CD4-positive, alpha-beta T cell (primary cell): ENCODE measurements around the gene CLCNKA. TPM values are rescaled to one million over a fixed set of nuclear protein-coding genes. Genes with fewer than 3 reads are reported as not detected.

Experiments
- ATAC-seq: fragments of 200-7000 bp; cut with Tn5 transposase; one replicate; pipeline ENCODE4 v1.10.0; 2022; ENCODE audit warnings: mild to moderate bottlenecking; ENCODE audit not compliant: poor library complexity
- CTCF ChIA-PET: fragments of 350-600 bp; sonication (Branson Sonifier 250); formaldehyde crosslinking; loops from one replicate; lab custom pipeline; 2021; ENCODE audit warnings: antibody characterized with exemption, inconsistent platforms; lab: Charles Lee
- POLR2A ChIA-PET: fragments of 350-600 bp; sonication (Branson Sonifier 250); formaldehyde crosslinking; loops from one replicate; lab custom pipeline; 2021; ENCODE audit warnings: antibody characterized with exemption, inconsistent platforms; lab: Charles Lee
- DNase-seq, 14 experiments: peaks; one replicate each; pipeline ENCODE4 v3.0.0-alpha.2; 2013 to 2020; ENCODE audit warnings: mixed read lengths in 2 of 14
- H3K27ac ChIP-seq, 2 donors: one replicate each; pipeline versions ENCODE4 v1.5.1 to v1.7.0; 2013; ENCODE audit warnings: low read length in 2 of 2, low read depth in 1 of 2, mild to moderate bottlenecking in 1 of 2
- H3K27me3 ChIP-seq, 2 experiments: 1 replicate in 1 of 2; 2 replicates in 1 of 2; pipeline versions ENCODE4 v1.6.1 to v1.7.0; 2013; ENCODE audit warnings: low read length in 2 of 2, control low read depth in 1 of 2, mild to moderate bottlenecking in 1 of 2, moderate library complexity in 1 of 2; ENCODE audit not compliant: insufficient read depth in 2 of 2, control insufficient read depth in 1 of 2
- H3K36me3 ChIP-seq: one replicate; pipeline ENCODE4 v1.6.1; 2013; ENCODE audit warnings: low read length, control low read depth; ENCODE audit not compliant: insufficient read depth
- H3K4me1 ChIP-seq: one replicate; pipeline ENCODE4 v1.6.1; 2013; ENCODE audit warnings: low read length, control low read depth; ENCODE audit not compliant: insufficient read depth
- H3K4me3 ChIP-seq: one replicate; pipeline ENCODE4 v1.5.1; 2013; ENCODE audit warnings: mild to moderate bottlenecking, low read length, moderate library complexity
- H3K9me3 ChIP-seq, 2 experiments: 1 replicate in 1 of 2; 2 replicates in 1 of 2; pipeline versions ENCODE4 v1.6.1 to v1.7.0; 2013; ENCODE audit warnings: low read length in 2 of 2, mild to moderate bottlenecking in 2 of 2, control low read depth in 1 of 2, moderate library complexity in 1 of 2; ENCODE audit not compliant: control insufficient read depth in 1 of 2, insufficient read depth in 1 of 2
- H3K27ac Mint-ChIP-seq: one replicate; pipeline ENCODE4 v1.8.0; 2020; ENCODE audit warnings: mixed read lengths
- H3K27me3 Mint-ChIP-seq: one replicate; pipeline ENCODE4 v1.8.0; 2021; ENCODE audit warnings: mixed read lengths
- H3K36me3 Mint-ChIP-seq: one replicate; pipeline ENCODE4 v1.8.0; 2021; ENCODE audit warnings: low read depth, mixed read lengths
- H3K4me1 Mint-ChIP-seq: one replicate; pipeline ENCODE4 v1.8.0; 2021; ENCODE audit warnings: low read depth, mixed read lengths
- H3K4me3 Mint-ChIP-seq: one replicate; pipeline ENCODE4 v1.8.0; 2020; ENCODE audit warnings: mild to moderate bottlenecking, mixed read lengths
- H3K9me3 Mint-ChIP-seq: one replicate; pipeline ENCODE4 v1.8.0; 2020; ENCODE audit warnings: mixed read lengths
- CTCF ChIP-seq: fragments of 200-600 bp; IDR thresholded peaks from one replicate; pipeline ENCODE4 v1.8.0; 2022; ENCODE audit warnings: antibody characterized with exemption, mild to moderate bottlenecking
- intact Hi-C, 2 experiments: fragments of 100-400 bp; cut with DNase I in 1 of 2; cut with micrococcal nuclease in 1 of 2; formaldehyde crosslinking; loops; one replicate each; pipeline versions ENCODE4 v1.15.1 to v1.9.0; 2023 to 2025; cut with DNase I, micrococcal nuclease
- total RNA-seq, 174 experiments: library from RNA in 2 of 174; stranded (reverse) in 2 of 174; gene quantifications; one replicate each; pipeline ENCODE4 v1.2.3 and lab custom pipeline; 2021 to 2026

Gene CLCNKA
- total RNA-seq, 2 experiments from 2014 or later, result not detected

GRCh38 chr1:16015960-16016901 is 5.6 kb upstream of the CLCNKA start:
- H3K4me1 Mint-ChIP-seq, result no peaks in the 10 kb centered on the region
- DNase-seq, result no peak
- H3K9me3 Mint-ChIP-seq, result no peaks in the 10 kb centered on the region
- ATAC-seq, result no peak
- H3K4me3 Mint-ChIP-seq, result no peak overlapping the region
- Histone ChIP-seq H3K27ac (no peak overlapping the region), H3K9me3 (no peaks in the 10 kb centered on the region), H3K36me3 (no peaks in the 10 kb centered on the region), H3K4me1 (peaks cover 14% of the 10 kb centered on the region), H3K27me3 (peaks cover 0 to 5% of the 10 kb centered on the region in 2 experiments), H3K4me3 (no peak overlapping the region)
- ChIA-PET CTCF (no interaction called here), POLR2A (no interaction called here)
- intact Hi-C loops, result no loop called here
- TF ChIP-seq CTCF, result no peak
- H3K27me3 Mint-ChIP-seq, result peaks cover 24% of the 10 kb centered on the region
- H3K27ac Mint-ChIP-seq, result no peak overlapping the region
- no peaks in the 10 kb centered on the region for H3K36me3 Mint-ChIP-seq

GRCh38 chr1:16017076-16017460 is 4.8 kb upstream of the CLCNKA start:
- Histone ChIP-seq H3K36me3 (no peaks in the 10 kb centered on the region), H3K4me3 (no peak overlapping the region), H3K4me1 (peaks cover 14% of the 10 kb centered on the region), H3K27ac (no peak overlapping the region), H3K27me3 (peaks cover 0 to 5% of the 10 kb centered on the region in 2 experiments), H3K9me3 (no peaks in the 10 kb centered on the region)
- Mint-ChIP-seq H3K36me3 (no peaks in the 10 kb centered on the region), H3K27ac (no peak overlapping the region), H3K4me3 (no peak overlapping the region), H3K27me3 (peaks cover 23% of the 10 kb centered on the region), H3K9me3 (no peaks in the 10 kb centered on the region), H3K4me1 (no peaks in the 10 kb centered on the region)
- DNase-seq, result no peak
- CTCF ChIA-PET, result no interaction called here
- no peak for TF ChIP-seq CTCF
- ATAC-seq, result no peak
- intact Hi-C loops, result no loop called here
- POLR2A ChIA-PET, result no interaction called here

GRCh38 chr1:16017461-16018303 is 4.2 kb upstream of the CLCNKA start, which contains the start of gene HSPB7:
HSPB7 (minus strand) TSS chr1:16018043; CDS start chr1:16017963, 80 bp downstream.
- DNase-seq (no peak), ATAC-seq (no peak)
- Mint-ChIP-seq H3K4me1 (no peaks in the 10 kb centered on the region), H3K36me3 (no peaks in the 10 kb centered on the region), H3K9me3 (no peaks in the 10 kb centered on the region), H3K4me3 (no peak within 1 kb of the TSS), H3K27ac (no peak within 1 kb of the TSS), H3K27me3 (peaks cover 17% of the 10 kb centered on the region)
- H3K27me3 ChIP-seq, result peaks cover 0 to 5% of the 10 kb centered on the region in 2 experiments
- CTCF ChIA-PET, result interaction anchor here (0.6 kb wide), 1 partner anchor 170 kb away, joined by 3 read pairs; no protein-coding TSS in a partner anchor
- TF ChIP-seq CTCF, result no peak
- POLR2A ChIA-PET, result no interaction called here
- H3K4me3 ChIP-seq, result no peak within 1 kb of the TSS
- H3K9me3 ChIP-seq, result no peaks in the 10 kb centered on the region
- H3K36me3 ChIP-seq, result no peaks in the 10 kb centered on the region
- no peak within 1 kb of the TSS for H3K27ac ChIP-seq
- peaks cover 8% of the 10 kb centered on the region for H3K4me1 ChIP-seq
- intact Hi-C loops, result no loop called here
